CD4-positive, alpha-beta memory T cell (primary cell): ENCODE measurements around the gene MRPL40. TPM values are rescaled to one million over a fixed set of nuclear protein-coding genes. Genes with fewer than 3 reads are reported as not detected.
"Not testable (repeated sequence)": the region's sequence is repeated elsewhere in the genome, so short reads cannot be mapped to it uniquely, and the experiment has no call there.

ENCODE experiments used
- CTCF ChIA-PET: fragments of 350-600 bp; sonication (Branson Sonifier 250); formaldehyde crosslinking; loops from one replicate; lab custom pipeline; 2021; ENCODE audit warnings: inconsistent platforms; ENCODE audit not compliant: partially characterized antibody; lab: Charles Lee
- POLR2A ChIA-PET: fragments of 350-600 bp; sonication (Branson Sonifier 250); formaldehyde crosslinking; loops from one replicate; lab custom pipeline; 2021; ENCODE audit not compliant: partially characterized antibody; lab: Charles Lee
- DNase-seq, 5 donors: peaks; one replicate each; pipeline versions ENCODE4 v3.0.0 to v3.0.0-alpha.2; 2020 to 2022; ENCODE audit warnings: mixed read lengths in 1 of 5
- H3K27ac ChIP-seq: one replicate; pipeline ENCODE4 v1.7.0; 2013; ENCODE audit warnings: low read depth, low read length
- H3K27me3 ChIP-seq: 2 replicates; pipeline ENCODE4 v1.7.0; 2013; ENCODE audit warnings: mild to moderate bottlenecking, low read length, moderate library complexity; ENCODE audit not compliant: insufficient read depth
- H3K36me3 ChIP-seq: 2 replicates; pipeline ENCODE4 v1.7.0; 2013; ENCODE audit warnings: mild to moderate bottlenecking, low read length, moderate library complexity; ENCODE audit not compliant: insufficient read depth
- H3K4me1 ChIP-seq: 2 replicates; pipeline ENCODE4 v1.7.0; 2013; ENCODE audit warnings: mild to moderate bottlenecking, low read length, moderate library complexity; ENCODE audit not compliant: insufficient read depth
- H3K4me3 ChIP-seq, 2 donors: one replicate each; pipeline ENCODE4 v1.7.0; 2013; ENCODE audit warnings: low read length in 2 of 2, mild to moderate bottlenecking in 1 of 2
- H3K9me3 ChIP-seq, 2 donors: one replicate each; pipeline ENCODE4 v1.7.0; 2013; ENCODE audit warnings: low read length in 2 of 2, control low read depth in 1 of 2; ENCODE audit not compliant: control insufficient read depth in 1 of 2
- H3K27ac Mint-ChIP-seq, 7 donors: one replicate each; pipeline ENCODE4 v1.8.0; 2020 to 2021; ENCODE audit warnings: mixed read lengths in 7 of 7, mild to moderate bottlenecking in 6 of 7, inconsistent platforms in 3 of 7, moderate library complexity in 3 of 7
- H3K27me3 Mint-ChIP-seq, 2 donors: one replicate each; pipeline ENCODE4 v1.8.0; 2020 to 2021; ENCODE audit warnings: mixed read lengths in 2 of 2
- H3K36me3 Mint-ChIP-seq, 2 donors: one replicate each; pipeline ENCODE4 v1.8.0; 2020 to 2021; ENCODE audit warnings: mixed read lengths in 2 of 2, inconsistent platforms in 1 of 2, mild to moderate bottlenecking in 1 of 2
- H3K4me1 Mint-ChIP-seq, 4 donors: one replicate each; pipeline ENCODE4 v1.8.0; 2020 to 2021; ENCODE audit warnings: mixed read lengths in 4 of 4, mild to moderate bottlenecking in 1 of 4
- H3K4me3 Mint-ChIP-seq, 8 donors: one replicate each; pipeline ENCODE4 v1.8.0; 2020 to 2021; ENCODE audit warnings: mixed read lengths in 8 of 8, mild to moderate bottlenecking in 7 of 8, moderate library complexity in 6 of 8, inconsistent platforms in 3 of 8
- H3K9me3 Mint-ChIP-seq, 8 donors: one replicate each; pipeline ENCODE4 v1.8.0; 2020 to 2021; ENCODE audit warnings: mixed read lengths in 8 of 8, mild to moderate bottlenecking in 5 of 8, inconsistent platforms in 3 of 8, moderate library complexity in 1 of 8
- intact Hi-C: fragments of 100-400 bp; cut with micrococcal nuclease; formaldehyde crosslinking; loops from one replicate; pipeline ENCODE4 v1.15.1; 2023
- polyA plus RNA-seq, 2 donors: library from polyadenylated mRNA; unstranded; fragments of 300-500 nt; fragmentation: Illumina TruSeq; gene quantifications; one replicate each; pipeline ENCODE4 v1.2.3, GENCODE V29; 2021
- total RNA-seq, 2 experiments: library from RNA; stranded (reverse); gene quantifications; one replicate each; pipeline ENCODE4 v1.2.3, GENCODE V29; 2021

Gene MRPL40
- total and polyA plus RNA-seq, 4 experiments from 2014 or later, result 16.2 to 79.3 (median 36.4) TPM

DNA sequence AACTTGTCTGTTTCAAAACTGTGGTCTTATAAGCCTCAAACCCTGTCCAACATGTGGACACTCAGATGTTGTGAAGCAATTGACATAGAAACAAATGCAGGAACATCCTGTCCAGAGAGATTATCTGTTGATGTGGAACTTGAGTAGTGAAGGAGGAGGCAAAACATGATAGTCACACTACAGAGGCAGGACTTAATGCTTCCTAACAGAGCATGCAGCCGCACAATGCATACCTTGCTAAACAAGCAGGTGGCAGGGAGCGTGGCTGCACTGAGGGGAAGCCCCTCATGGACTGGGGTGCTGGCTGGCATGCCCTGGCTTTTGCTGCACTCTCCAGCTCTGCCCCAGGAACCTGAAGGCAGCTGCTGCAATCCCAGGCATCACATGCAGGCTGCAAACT is 9.8 kb downstream of the MRPL40 start:
- CTCF ChIA-PET, result no interaction called here
- POLR2A ChIA-PET, result interaction anchor here (1.3 kb wide), 1 partner anchor 10 kb away, joined by 6 read pairs; the partner anchor contains the start of genes HIRA and MRPL40
- H3K36me3 Mint-ChIP-seq, result peaks cover 17 to 45% of the 10 kb centered on the region in 2 donors
- Histone ChIP-seq H3K9me3 (no peaks in the 10 kb centered on the region), H3K4me3 (no peak overlapping the region), H3K36me3 (peaks cover 10% of the 10 kb centered on the region), H3K27me3 (no peaks in the 10 kb centered on the region), H3K4me1 (peaks cover 27% of the 10 kb centered on the region), H3K27ac (no peak overlapping the region)
- intact Hi-C loops, result no loop called here
- no peak overlapping the region for H3K4me3 Mint-ChIP-seq
- no peak for DNase-seq
- H3K4me1 Mint-ChIP-seq, result peaks cover 25 to 53% (median 36%) of the 10 kb centered on the region in 4 donors
- peak overlapping the region in 4 of 7 donors; percentile 29 to 75 (median 34) for H3K27ac Mint-ChIP-seq
- H3K9me3 Mint-ChIP-seq, result no peaks in the 10 kb centered on the region
- no peaks in the 10 kb centered on the region for H3K27me3 Mint-ChIP-seq

DNA sequence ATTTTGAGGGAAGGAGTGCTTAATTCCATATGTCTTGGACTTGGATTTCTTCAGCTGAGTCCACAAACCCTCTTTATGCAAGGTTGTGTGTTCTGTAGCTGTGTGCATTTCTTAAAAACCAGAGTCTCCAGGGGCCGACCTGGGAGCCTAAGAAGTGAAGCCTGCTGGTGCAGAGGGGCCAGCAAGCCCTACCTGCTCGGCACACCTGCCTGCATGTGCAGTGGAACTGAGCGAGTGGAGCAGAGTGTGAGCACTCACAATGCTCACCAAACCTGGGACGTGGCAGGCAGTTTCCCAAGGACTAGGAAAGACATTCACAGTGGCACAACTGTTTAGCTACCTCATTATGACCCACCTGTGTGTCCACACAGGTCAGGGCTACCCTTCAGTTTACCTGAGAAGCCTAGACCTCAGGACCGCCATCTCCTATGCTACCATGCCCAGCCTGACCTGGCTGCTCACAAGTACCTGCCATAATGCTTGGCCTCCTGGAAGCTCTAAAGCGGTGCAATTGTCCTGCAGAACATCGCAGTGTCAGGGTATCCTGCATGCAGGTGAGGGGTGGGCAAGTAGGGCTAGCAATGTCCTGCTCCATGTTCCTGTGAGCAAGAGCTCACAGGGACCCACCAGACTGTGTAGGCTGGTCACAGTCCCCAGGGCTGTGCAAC is 11.3 kb downstream of the MRPL40 start:
- peaks cover 34% of the 10 kb centered on the region for H3K4me1 ChIP-seq
- Mint-ChIP-seq H3K27me3 (no peaks in the 10 kb centered on the region), H3K36me3 (peaks cover 13 to 42% of the 10 kb centered on the region in 2 donors), H3K27ac (peak overlapping the region in 4 of 7 donors; percentile 46 to 70 (median 60)), H3K4me3 (no peak overlapping the region), H3K9me3 (no peaks in the 10 kb centered on the region), H3K4me1 (peaks cover 31 to 58% (median 43%) of the 10 kb centered on the region in 4 donors)
- DNase-seq, result no peak
- no peak overlapping the region for H3K27ac ChIP-seq
- ChIA-PET POLR2A (interaction anchor here (1.2 to 6.4 kb wide), 2 partner anchors 11 to 36 kb away, joined by 4 to 112 read pairs; partner anchors contain the start of genes CDC45, HIRA, MRPL40 and UFD1), CTCF (interaction anchor here (1.2 kb wide), 1 partner anchor 186 kb away, joined by 3 read pairs; no protein-coding TSS in a partner anchor)
- H3K27me3 ChIP-seq, result no peaks in the 10 kb centered on the region
- H3K36me3 ChIP-seq, result peaks cover 10% of the 10 kb centered on the region
- H3K9me3 ChIP-seq, result no peaks in the 10 kb centered on the region
- no peak overlapping the region for H3K4me3 ChIP-seq
- intact Hi-C loops, result no loop called here

DNA sequence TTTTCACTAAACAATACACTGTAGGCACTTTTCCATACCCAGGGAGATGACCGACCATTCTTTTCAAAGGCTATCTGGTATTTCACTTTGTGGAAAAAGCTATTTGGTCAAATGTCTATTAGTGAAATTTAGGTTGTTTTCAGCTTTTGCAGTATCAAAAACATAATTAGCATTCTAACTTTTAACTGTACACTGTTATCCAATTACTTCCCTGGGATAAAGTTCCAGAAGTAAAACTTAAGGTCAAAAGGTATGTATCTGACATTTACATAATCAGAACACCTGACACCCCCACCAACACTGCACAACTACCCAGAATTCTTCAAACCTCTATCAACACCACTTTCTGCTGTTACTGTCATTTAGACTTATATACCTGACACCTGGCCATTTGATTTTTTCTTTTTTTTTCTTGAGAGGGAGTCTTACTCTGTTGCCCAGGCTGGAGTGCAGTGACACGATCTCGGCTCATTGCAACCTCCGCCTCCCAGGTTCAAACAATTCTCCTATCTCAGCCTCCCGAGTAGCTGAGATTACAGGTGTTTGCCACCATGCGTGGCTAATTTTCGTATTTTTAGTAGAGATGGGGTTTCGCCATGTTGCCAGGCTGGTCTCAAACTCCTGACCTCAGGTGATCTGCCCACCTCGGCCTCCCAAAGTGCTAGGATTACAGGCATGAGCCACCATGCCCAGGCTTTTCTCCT is 13.1 kb downstream of the MRPL40 start:
- intact Hi-C loops, H3K27me3 Mint-ChIP-seq, H3K27me3 ChIP-seq, H3K4me3 ChIP-seq, DNase-seq, H3K9me3 Mint-ChIP-seq, H3K9me3 ChIP-seq, H3K27ac ChIP-seq: not testable (repeated sequence)
- ChIA-PET POLR2A (interaction anchor here (1.2 to 6.4 kb wide), 3 partner anchors 12 to 301 kb away, joined by 3 to 112 read pairs (median 33); partner anchors contain the start of genes CDC45, ESS2, HIRA and MRPL40), CTCF (interaction anchor here (1.0 to 1.2 kb wide), 2 partner anchors 11 to 184 kb away, joined by 3 to 7 read pairs; no protein-coding TSS in a partner anchor)
- Mint-ChIP-seq H3K27ac (peak overlapping the region in 6 of 7 donors; percentile 15 to 91 (median 72)), H3K36me3 (peaks cover 13 to 45% of the 10 kb centered on the region in 2 donors), H3K4me1 (peaks cover 31 to 65% (median 48%) of the 10 kb centered on the region in 4 donors), H3K4me3 (peak overlapping the region in 6 of 8 donors; percentile 6 to 59 (median 34))
- H3K4me1 ChIP-seq, result peaks cover 37% of the 10 kb centered on the region
- peaks cover 10% of the 10 kb centered on the region for H3K36me3 ChIP-seq

DNA sequence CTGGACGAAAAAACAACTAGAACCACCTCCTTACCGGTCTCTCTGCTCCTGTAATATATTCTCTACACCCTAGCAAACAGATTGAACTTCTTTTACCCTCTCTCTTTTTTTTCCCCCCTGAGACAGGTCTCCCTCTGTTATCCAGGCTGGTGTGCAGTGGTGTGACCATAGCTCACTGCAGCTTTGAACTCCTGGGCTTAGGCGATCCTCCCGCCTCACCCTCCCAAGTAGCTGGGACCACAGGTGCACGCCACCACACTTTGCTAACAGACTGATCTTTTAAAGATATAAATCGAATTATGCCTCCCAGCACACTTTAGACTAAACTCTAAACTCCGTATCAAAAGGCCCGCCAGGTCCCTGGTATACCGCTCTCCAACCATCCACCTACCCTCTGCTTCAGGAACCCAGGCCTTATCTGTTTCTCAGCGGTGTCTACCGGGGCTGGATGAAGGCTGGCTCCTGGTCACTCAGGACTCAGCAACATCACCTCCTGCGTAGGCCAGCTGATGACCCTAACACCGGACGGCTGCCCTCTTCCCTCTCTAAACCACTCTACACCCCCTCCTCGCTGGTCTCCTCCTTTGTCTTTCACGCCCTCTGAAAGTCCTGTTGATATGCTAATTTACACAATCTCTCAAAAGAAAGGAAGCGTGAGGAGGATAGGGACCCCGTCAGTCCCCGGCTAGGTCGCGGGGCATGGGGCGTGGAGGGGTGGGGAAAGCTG is 14.4 kb downstream of the MRPL40 start:
- ChIA-PET CTCF (no interaction called here), POLR2A (interaction anchor here (0.5 to 6.4 kb wide), 17 partner anchors 11 to 671 kb away, joined by 3 to 112 read pairs (median 4); partner anchors contain the start of genes CDC45, CLTCL1, HIRA and MRPL40)
- peak overlapping the region; percentile 61 to 65 for H3K4me3 ChIP-seq
- Mint-ChIP-seq H3K36me3 (peaks cover 10 to 48% of the 10 kb centered on the region in 2 donors), H3K4me1 (peaks cover 31 to 63% (median 47%) of the 10 kb centered on the region in 4 donors), H3K4me3 (peak overlapping the region; percentile 91 to 98 (median 94)), H3K9me3 (no peaks in the 10 kb centered on the region), H3K27me3 (no peaks in the 10 kb centered on the region), H3K27ac (peak overlapping the region; percentile 82 to 95 (median 94))
- intact Hi-C loops, result loop anchor here (1.0 kb wide), 3 partner anchors 14 to 267 kb away; partner anchors contain the start of genes CDC45, MRPL40 and UFD1
- H3K27ac ChIP-seq, result peak overlapping the region; percentile 91
- DNase-seq, result peak in 3 of 5 donors; percentile 6 to 10 (median 9)
- no peaks in the 10 kb centered on the region for H3K9me3 ChIP-seq
- peaks cover 37% of the 10 kb centered on the region for H3K4me1 ChIP-seq
- H3K27me3 ChIP-seq, result no peaks in the 10 kb centered on the region
- H3K36me3 ChIP-seq, result peaks cover 17% of the 10 kb centered on the region

DNA sequence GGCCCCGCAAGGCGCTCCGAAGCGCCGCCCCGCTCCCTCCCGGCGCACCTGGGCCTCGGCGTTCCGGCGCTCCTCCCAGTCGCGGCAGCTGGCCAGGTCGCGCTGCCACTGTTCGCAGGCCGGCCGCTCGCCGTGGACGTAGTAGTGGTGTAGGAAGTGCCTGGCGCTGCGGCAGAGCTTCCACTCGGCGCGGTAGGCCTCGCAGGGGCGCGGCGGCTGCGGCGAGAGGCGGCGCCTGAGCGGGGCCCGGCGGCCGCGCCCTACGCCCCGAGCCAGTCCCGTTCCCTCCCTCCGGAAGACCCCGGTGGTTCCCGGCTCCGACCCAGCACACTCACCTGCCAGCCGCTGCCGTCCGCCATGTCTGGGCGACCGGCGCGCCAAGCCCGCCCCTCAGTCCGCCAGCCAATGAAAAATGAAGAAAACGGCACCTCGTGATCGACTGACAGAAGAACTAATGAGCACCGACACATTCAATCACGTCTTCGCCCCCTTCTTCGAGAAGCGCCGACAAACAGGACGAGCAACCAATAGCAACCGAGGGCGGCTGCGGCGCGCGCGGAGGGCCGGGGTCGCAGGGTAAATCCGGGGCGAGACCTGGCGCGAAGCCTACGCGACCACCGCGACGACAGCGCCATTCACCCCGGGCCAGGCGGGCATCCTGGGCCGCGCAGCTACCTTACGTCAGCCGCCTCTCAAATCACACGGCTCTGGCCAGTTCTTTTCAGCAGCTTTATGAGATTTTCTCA is 15.2 kb downstream of the MRPL40 start, which contains the start of gene C22orf39:
Gene C22orf39, minus strand, starts transcription at position 382 of the 746 bp plus-strand sequence. Its CDS starts 23 bp downstream, at position 359.
- Mint-ChIP-seq H3K4me1 (peaks cover 29 to 59% (median 44%) of the 10 kb centered on the region in 4 donors), H3K27me3 (no peaks in the 10 kb centered on the region), H3K9me3 (no peaks in the 10 kb centered on the region), H3K27ac (peak within 1 kb of the TSS; percentile 82 to 99 (median 99)), H3K4me3 (peak within 1 kb of the TSS; percentile 91 to 98 (median 95)), H3K36me3 (peaks cover 7 to 49% of the 10 kb centered on the region in 2 donors)
- ChIA-PET CTCF (interaction anchor here (0.7 kb wide), 1 partner anchor 183 kb away, joined by 3 read pairs; no protein-coding TSS in a partner anchor), POLR2A (interaction anchor here (0.5 to 6.4 kb wide), 17 partner anchors 10 to 670 kb away, joined by 3 to 112 read pairs (median 4); partner anchors contain the start of genes CDC45, CLTCL1, HIRA and MRPL40)
- peaks cover 37% of the 10 kb centered on the region for H3K4me1 ChIP-seq
- intact Hi-C loops, result loop anchor here (1.0 kb wide), 3 partner anchors 15 to 268 kb away; partner anchors contain the start of genes CDC45, MRPL40 and UFD1
- no peaks in the 10 kb centered on the region for H3K27me3 ChIP-seq
- no peaks in the 10 kb centered on the region for H3K9me3 ChIP-seq
- peaks cover 20% of the 10 kb centered on the region for H3K36me3 ChIP-seq
- peak within 1 kb of the TSS; percentile 91 for H3K27ac ChIP-seq
- H3K4me3 ChIP-seq, result peak within 1 kb of the TSS; percentile 63 to 65
- peak; percentile 91 to 96 (median 91) for DNase-seq
